Memory B cell (primary cell): ENCODE data around the gene TMEM169.
"Not testable (repeated sequence)": the region's sequence is repeated elsewhere in the genome, so short reads cannot be mapped to it uniquely, and the experiment has no call there.

Source experiments
- ATAC-seq: fragments of 150-1000 bp; cut with Tn5 transposase; 2 replicates; pipeline ENCODE4 v1.10.0; 2021; ENCODE audit warnings: low read depth, mild to moderate bottlenecking, moderate library complexity
- DNase-seq, 2 donors: peaks; one replicate each; pipeline ENCODE4 v3.0.0; 2022; ENCODE audit warnings: low spot score in 2 of 2
- H3K27ac Mint-ChIP-seq: one replicate; pipeline ENCODE4 v1.8.0; 2022; ENCODE audit warnings: mild to moderate bottlenecking, moderate library complexity, mixed read lengths
- H3K27me3 Mint-ChIP-seq: one replicate; pipeline ENCODE4 v1.8.0; 2022; ENCODE audit warnings: mixed read lengths
- H3K36me3 Mint-ChIP-seq: one replicate; pipeline ENCODE4 v1.8.0; 2022; ENCODE audit warnings: mild to moderate bottlenecking, mixed read lengths
- H3K4me1 Mint-ChIP-seq: one replicate; pipeline ENCODE4 v1.8.0; 2022; ENCODE audit warnings: mixed read lengths
- H3K4me3 Mint-ChIP-seq: one replicate; pipeline ENCODE4 v1.8.0; 2022; ENCODE audit warnings: mild to moderate bottlenecking, moderate library complexity, mixed read lengths
- H3K9me3 Mint-ChIP-seq: one replicate; pipeline ENCODE4 v1.8.0; 2022; ENCODE audit warnings: mixed read lengths

The TMEM169 gene

GRCh38 chr2:216080048-216080447, 1.7 kb upstream of the TMEM169 start:
- not testable (repeated sequence) for ATAC-seq, H3K27me3 Mint-ChIP-seq, H3K9me3 Mint-ChIP-seq, H3K4me3 Mint-ChIP-seq, DNase-seq, H3K27ac Mint-ChIP-seq, H3K36me3 Mint-ChIP-seq
- peaks cover 31% of the 10 kb centered on the region for H3K4me1 Mint-ChIP-seq

GRCh38 chr2:216081012-216081411, 707 bp upstream of the TMEM169 start:
- no peak for ATAC-seq
- no peak for DNase-seq
- Mint-ChIP-seq H3K27ac (peak overlapping the region; percentile 75), H3K9me3 (no peaks in the 10 kb centered on the region), H3K4me1 (peaks cover 31% of the 10 kb centered on the region), H3K4me3 (peak overlapping the region; percentile 88), H3K36me3 (no peaks in the 10 kb centered on the region), H3K27me3 (no peaks in the 10 kb centered on the region)

GRCh38 chr2:216082117-216082711, 495 bp downstream of the TMEM169 start:
- no peaks in the 10 kb centered on the region for H3K27me3 Mint-ChIP-seq
- H3K36me3 Mint-ChIP-seq: peaks cover 2% of the 10 kb centered on the region
- peaks cover 31% of the 10 kb centered on the region for H3K4me1 Mint-ChIP-seq
- no peaks in the 10 kb centered on the region for H3K9me3 Mint-ChIP-seq
- DNase-seq (no peak), ATAC-seq (peak; percentile 4)
- H3K27ac Mint-ChIP-seq: peak overlapping the region; percentile 75
- peak overlapping the region; percentile 88 for H3K4me3 Mint-ChIP-seq

GRCh38 chr2:216082805-216083204, 1.1 kb downstream of the TMEM169 start:
- DNase-seq: no peak
- no peaks in the 10 kb centered on the region for H3K9me3 Mint-ChIP-seq
- H3K4me1 Mint-ChIP-seq: peaks cover 31% of the 10 kb centered on the region
- peak overlapping the region; percentile 88 for H3K4me3 Mint-ChIP-seq
- H3K36me3 Mint-ChIP-seq: peaks cover 2% of the 10 kb centered on the region
- ATAC-seq: no peak
- no peaks in the 10 kb centered on the region for H3K27me3 Mint-ChIP-seq
- H3K27ac Mint-ChIP-seq: peak overlapping the region; percentile 43

DNA sequence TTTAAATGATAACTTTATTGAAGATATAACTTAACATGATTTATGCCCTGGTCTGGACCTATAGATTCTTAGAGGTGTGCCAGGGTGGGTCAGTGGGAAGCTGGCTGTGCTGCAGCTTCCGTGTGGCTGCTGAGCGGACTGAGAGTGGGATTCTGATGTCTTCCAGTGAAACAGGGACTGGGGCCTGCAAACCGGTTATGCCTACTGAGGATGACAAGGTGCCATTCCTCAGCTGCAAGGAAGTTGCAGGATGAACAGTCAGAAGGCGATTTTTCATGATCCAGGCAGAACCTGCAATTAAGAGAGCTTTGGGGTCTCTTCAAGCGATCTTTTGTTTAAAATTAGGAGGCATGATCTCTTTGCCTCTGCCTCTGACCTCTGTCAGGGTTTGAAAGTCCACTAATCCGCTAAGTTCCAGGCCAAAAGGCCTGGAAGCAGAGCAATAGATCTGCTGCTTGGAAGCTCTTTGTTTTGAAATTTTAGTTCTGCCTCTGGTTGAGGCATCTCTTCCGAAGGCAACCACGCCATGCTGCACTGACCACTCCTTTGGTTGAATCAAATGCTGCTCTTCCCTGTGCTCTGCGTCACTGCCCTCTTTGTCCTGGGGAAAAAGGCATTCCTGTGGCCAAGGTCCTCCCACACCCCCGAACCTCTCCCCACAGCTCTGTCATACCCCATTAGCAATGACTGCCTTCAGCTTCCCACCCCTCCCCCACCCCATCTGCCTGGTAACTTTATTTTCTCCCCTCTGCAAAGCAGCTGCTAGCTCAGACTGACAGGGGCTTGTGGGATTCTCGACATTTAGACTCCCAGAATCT, 2.0 kb downstream of the TMEM169 start:
- DNase-seq: no peak
- Mint-ChIP-seq H3K36me3 (peaks cover 2% of the 10 kb centered on the region), H3K4me1 (peaks cover 31% of the 10 kb centered on the region), H3K4me3 (no peak overlapping the region), H3K9me3 (no peaks in the 10 kb centered on the region), H3K27me3 (no peaks in the 10 kb centered on the region), H3K27ac (peak overlapping the region; percentile 54)
- ATAC-seq: no peak

DNA sequence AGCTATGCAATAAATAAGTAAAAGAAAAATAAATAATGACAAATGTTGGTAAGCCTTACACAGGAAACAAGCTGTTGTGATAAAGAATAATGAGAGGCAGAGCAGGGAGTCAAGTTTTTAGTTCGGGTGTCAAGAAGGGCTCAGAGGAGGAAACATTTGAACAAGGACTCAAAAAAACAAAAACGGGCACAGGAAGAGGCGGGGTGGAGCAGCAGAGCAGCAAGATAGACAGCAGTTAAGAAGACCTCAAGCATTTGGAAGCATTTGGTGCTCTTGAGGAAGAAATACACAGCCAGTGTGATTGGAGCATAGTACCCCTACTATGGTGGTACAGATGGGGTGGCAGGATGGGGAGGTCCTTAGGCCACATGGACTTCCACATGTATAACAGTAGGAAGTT, 2.8 kb downstream of the TMEM169 start:
- Mint-ChIP-seq H3K27ac (peak overlapping the region; percentile 54), H3K9me3 (no peaks in the 10 kb centered on the region), H3K36me3 (peaks cover 3% of the 10 kb centered on the region), H3K27me3 (no peaks in the 10 kb centered on the region), H3K4me1 (peaks cover 31% of the 10 kb centered on the region), H3K4me3 (peak overlapping the region; percentile 24)
- DNase-seq (no peak), ATAC-seq (no peak)

DNA sequence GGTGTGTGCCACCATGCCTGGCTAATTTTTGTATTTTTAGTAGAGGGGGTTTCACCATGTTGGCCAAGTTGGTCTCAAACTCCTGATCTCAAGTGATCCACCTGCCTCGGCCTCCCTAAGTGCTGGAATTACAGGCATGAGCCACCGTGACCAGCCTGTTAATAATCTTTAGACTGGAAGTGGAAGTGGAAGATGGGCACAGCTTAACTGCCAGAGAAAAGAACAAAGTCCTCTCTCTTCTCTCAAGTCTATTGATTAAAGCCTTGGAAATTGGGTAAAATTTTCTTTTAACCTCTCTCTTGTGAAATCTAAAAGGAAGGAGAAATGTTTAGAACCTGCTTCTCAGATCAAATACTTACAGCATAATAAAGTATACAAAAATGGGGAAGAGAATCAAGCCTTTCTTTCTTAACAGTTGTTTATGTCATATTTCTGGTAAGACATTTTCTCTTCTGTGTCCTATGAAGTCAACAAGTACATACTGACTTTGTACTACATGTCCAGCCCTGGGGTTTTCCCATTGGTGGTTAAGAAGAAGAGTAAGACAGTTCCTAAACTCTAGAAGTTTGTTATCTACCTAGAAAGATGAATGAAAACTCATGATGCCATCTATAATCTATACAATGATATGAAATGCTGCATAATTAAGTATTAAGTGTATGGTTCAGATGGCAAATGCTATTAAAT, 4.6 kb downstream of the TMEM169 start:
- Mint-ChIP-seq H3K36me3 (peaks cover 3% of the 10 kb centered on the region), H3K9me3 (no peaks in the 10 kb centered on the region), H3K4me1 (peaks cover 25% of the 10 kb centered on the region), H3K4me3 (no peak overlapping the region), H3K27me3 (no peaks in the 10 kb centered on the region), H3K27ac (no peak overlapping the region)
- no peak for DNase-seq
- ATAC-seq: no peak

DNA sequence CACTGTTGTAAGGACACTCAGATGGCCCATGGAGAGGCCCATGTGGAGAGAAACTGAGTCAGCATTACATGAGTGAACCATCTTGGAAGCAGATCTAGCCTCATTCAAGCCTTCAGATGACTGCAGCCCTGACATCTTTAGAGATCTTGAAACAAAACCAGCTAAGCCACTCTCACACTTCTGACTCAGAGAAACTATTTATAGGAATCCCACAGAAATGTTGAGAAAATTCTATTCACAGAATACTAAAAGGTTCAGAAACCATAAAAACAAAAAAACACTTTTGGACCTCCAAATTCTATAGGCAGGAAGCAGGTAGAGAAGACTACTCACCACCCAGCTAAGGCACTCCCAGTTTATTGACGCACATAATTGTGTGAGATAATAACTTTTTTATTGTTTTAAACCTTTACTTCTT, 8.7 kb downstream of the TMEM169 start:
- Mint-ChIP-seq H3K27me3 (no peaks in the 10 kb centered on the region), H3K4me1 (no peaks in the 10 kb centered on the region), H3K27ac (no peak overlapping the region), H3K36me3 (peaks cover 3% of the 10 kb centered on the region), H3K4me3 (no peak overlapping the region), H3K9me3 (no peaks in the 10 kb centered on the region)
- no peak for ATAC-seq
- DNase-seq: no peak

- DNase-seq (no peak), ATAC-seq (no peak)
- no peaks in the 10 kb centered on the region for H3K4me1 Mint-ChIP-seq
- peaks cover 2% of the 10 kb centered on the region for H3K36me3 Mint-ChIP-seq
- H3K27ac Mint-ChIP-seq: no peak overlapping the region
- no peaks in the 10 kb centered on the region for H3K27me3 Mint-ChIP-seq
- H3K4me3 Mint-ChIP-seq: no peak overlapping the region
- no peaks in the 10 kb centered on the region for H3K9me3 Mint-ChIP-seq
Observed at GRCh38 chr2:216092646-216093045, 10.9 kb downstream of the TMEM169 start.

DNA sequence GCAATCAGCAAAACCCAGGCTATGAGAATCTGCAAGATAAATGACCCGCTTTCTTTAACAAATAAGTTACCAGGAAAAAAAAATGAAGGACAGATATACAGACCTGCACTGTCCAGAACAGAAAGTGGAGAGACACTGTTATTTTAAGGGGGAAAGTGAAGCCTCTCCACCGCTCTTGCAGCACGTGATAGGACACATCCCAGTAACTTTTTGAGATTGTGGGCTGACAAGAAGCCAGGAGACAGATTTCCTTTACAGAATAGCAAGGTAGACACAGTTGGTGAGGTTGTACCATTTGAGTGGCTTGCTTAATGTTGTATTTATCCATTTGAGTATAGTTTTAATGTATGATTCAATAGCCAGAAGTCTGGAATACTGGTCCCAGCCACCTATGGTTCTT, 13.0 kb downstream of the TMEM169 start:
- no peaks in the 10 kb centered on the region for H3K27me3 Mint-ChIP-seq
- ATAC-seq: no peak
- H3K4me1 Mint-ChIP-seq: no peaks in the 10 kb centered on the region
- H3K27ac Mint-ChIP-seq: no peak overlapping the region
- H3K36me3 Mint-ChIP-seq: no peaks in the 10 kb centered on the region
- H3K4me3 Mint-ChIP-seq: no peak overlapping the region
- H3K9me3 Mint-ChIP-seq: no peaks in the 10 kb centered on the region
- DNase-seq: no peak

- Mint-ChIP-seq H3K27me3 (no peaks in the 10 kb centered on the region), H3K36me3 (peaks cover 4% of the 10 kb centered on the region), H3K4me3 (no peak overlapping the region), H3K27ac (no peak overlapping the region), H3K9me3 (no peaks in the 10 kb centered on the region), H3K4me1 (no peaks in the 10 kb centered on the region)
- no peak for DNase-seq
- no peak for ATAC-seq
Observed at GRCh38 chr2:216098421-216099334, 17.0 kb downstream of the TMEM169 start.

DNA sequence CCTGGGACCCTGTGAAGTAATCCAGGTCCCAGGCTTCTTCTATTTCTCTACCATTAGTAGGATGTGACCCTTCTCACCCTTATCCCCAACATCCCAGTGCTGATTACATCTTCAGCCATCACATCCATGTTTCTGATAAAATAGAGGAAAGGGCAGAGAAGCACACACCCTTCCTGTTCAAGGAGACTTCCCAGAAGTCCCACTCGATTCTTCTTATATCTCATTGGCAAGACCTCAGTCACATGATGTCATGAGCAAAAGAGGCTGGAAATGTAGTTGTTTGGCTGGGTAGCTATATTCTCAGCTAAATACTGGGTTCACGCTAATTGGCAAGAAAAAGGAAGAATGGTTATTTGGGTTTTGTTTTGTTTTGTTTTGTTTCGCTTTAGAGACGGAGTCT, 19.4 kb downstream of the TMEM169 start:
- no peak for DNase-seq
- ATAC-seq: no peak
- H3K4me3 Mint-ChIP-seq: no peak overlapping the region
- H3K9me3 Mint-ChIP-seq: no peaks in the 10 kb centered on the region
- no peaks in the 10 kb centered on the region for H3K4me1 Mint-ChIP-seq
- no peaks in the 10 kb centered on the region for H3K27me3 Mint-ChIP-seq
- no peak overlapping the region for H3K27ac Mint-ChIP-seq
- H3K36me3 Mint-ChIP-seq: peaks cover 4% of the 10 kb centered on the region

GRCh38 chr2:216103213-216103612, 21.5 kb downstream of the TMEM169 start:
- DNase-seq: no peak

More at GRCh38 chr2:216103213-216103612, 21.5 kb downstream of the TMEM169 start:
- Mint-ChIP-seq H3K27ac (no peak overlapping the region), H3K4me3 (no peak overlapping the region), H3K4me1 (no peaks in the 10 kb centered on the region), H3K36me3 (peaks cover 4% of the 10 kb centered on the region), H3K9me3 (no peaks in the 10 kb centered on the region), H3K27me3 (no peaks in the 10 kb centered on the region)
- ATAC-seq: no peak
